ENCODE results near the gene TEX52.

DNA sequence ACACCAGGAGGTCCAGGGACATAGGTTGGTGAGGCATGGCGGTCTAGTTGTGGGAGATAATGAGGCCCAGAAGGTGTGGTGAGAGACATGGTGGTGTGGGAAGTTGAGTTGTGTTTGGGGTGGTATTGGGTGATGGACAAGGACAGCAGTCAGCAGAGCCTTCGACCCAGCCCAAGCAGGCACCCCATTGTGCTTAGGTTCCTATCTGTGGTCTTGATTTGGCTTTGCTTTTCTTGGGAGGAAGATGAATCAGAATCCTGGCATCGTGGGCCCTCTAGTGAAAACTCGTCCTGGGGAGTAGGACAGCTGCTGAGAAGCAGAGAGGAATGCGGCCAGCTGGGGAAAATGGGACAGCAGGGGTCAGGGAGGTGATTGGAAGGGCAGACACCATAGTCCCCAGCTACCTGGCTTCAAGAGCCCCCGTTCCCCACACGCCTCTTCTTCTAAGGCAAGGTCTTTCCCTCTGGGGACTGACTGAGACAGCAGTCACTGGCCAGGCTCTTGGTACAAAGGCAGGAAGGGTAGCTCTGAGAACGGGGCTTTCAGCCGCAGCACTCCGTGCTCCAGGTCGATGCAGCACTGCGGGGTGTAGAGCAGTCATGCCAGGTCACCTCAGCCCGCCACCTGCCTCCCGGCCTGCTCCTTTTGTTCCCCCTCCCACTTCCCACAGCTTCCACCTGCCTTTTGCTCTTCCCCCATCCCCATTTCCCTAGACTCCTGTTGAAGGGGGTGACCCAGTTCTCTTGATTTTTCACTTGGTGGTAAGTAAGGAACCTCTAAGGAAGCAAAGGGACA lies 29.9 kb downstream of the TEX52 start:
- TF ChIP-seq, protein P1, sequence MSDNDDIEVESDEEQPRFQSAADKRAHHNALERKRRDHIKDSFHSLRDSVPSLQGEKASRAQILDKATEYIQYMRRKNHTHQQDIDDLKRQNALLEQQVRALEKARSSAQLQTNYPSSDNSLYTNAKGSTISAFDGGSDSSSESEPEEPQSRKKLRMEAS (IDR thresholded peaks at IDR 0.05): no peak
- TF ChIP-seq, protein P2, sequence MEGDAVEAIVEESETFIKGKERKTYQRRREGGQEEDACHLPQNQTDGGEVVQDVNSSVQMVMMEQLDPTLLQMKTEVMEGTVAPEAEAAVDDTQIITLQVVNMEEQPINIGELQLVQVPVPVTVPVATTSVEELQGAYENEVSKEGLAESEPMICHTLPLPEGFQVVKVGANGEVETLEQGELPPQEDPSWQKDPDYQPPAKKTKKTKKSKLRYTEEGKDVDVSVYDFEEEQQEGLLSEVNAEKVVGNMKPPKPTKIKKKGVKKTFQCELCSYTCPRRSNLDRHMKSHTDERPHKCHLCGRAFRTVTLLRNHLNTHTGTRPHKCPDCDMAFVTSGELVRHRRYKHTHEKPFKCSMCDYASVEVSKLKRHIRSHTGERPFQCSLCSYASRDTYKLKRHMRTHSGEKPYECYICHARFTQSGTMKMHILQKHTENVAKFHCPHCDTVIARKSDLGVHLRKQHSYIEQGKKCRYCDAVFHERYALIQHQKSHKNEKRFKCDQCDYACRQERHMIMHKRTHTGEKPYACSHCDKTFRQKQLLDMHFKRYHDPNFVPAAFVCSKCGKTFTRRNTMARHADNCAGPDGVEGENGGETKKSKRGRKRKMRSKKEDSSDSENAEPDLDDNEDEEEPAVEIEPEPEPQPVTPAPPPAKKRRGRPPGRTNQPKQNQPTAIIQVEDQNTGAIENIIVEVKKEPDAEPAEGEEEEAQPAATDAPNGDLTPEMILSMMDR (IDR thresholded peaks at IDR 0.05; ENCODE audit: low read depth, low read length, missing input control): no peak
- TF ChIP-seq JUND (IDR thresholded peaks at IDR 0.05) (no peak), RAD21 (IDR thresholded peaks at IDR 0.05) (no peak), HNF4A (conservative IDR thresholded peaks at IDR 0.05) (no peak), SP1 (IDR thresholded peaks at IDR 0.05) (no peak)
- TF ChIP-seq, protein P3, sequence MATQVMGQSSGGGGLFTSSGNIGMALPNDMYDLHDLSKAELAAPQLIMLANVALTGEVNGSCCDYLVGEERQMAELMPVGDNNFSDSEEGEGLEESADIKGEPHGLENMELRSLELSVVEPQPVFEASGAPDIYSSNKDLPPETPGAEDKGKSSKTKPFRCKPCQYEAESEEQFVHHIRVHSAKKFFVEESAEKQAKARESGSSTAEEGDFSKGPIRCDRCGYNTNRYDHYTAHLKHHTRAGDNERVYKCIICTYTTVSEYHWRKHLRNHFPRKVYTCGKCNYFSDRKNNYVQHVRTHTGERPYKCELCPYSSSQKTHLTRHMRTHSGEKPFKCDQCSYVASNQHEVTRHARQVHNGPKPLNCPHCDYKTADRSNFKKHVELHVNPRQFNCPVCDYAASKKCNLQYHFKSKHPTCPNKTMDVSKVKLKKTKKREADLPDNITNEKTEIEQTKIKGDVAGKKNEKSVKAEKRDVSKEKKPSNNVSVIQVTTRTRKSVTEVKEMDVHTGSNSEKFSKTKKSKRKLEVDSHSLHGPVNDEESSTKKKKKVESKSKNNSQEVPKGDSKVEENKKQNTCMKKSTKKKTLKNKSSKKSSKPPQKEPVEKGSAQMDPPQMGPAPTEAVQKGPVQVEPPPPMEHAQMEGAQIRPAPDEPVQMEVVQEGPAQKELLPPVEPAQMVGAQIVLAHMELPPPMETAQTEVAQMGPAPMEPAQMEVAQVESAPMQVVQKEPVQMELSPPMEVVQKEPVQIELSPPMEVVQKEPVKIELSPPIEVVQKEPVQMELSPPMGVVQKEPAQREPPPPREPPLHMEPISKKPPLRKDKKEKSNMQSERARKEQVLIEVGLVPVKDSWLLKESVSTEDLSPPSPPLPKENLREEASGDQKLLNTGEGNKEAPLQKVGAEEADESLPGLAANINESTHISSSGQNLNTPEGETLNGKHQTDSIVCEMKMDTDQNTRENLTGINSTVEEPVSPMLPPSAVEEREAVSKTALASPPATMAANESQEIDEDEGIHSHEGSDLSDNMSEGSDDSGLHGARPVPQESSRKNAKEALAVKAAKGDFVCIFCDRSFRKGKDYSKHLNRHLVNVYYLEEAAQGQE (IDR thresholded peaks at IDR 0.05): no peak

Data from liver (tissue), 3 donors.